ENCODE results near the gene CHML. TPM values are rescaled to one million over a fixed set of nuclear protein-coding genes. Genes with fewer than 3 reads are reported as not detected.
A peak's percentile ranks its signal among the peaks of the same experiment; 100 is the strongest.

The CHML gene
- total and polyA plus RNA-seq, 8 donors = 0.68 to 6.3 (median 3.2) TPM

DNA sequence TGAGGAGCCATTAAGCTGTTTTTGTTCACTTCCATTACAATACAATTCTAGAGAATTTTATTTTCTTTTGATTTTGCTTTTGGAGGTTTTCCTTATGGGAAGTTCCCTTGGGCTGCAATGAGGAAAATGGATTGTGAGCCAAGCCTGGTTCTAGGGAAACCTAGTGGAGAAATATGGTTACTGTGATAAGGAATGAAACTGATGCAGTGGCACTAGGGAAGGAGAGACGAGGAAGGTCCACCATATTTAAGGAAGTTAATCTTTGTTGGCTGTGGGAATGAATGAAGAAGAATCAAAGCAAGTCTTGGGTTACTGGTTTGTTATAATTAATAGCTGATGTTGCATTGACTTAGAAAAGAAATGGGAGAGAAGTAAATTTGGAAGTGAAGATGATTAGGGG lies 28.4 kb downstream of the CHML start:
- Histone ChIP-seq H3K36me3 (no peaks in the 10 kb centered on the region), H3K27me3 (no peaks in the 10 kb centered on the region), H3K27ac (peak overlapping the region in 1 of 4 donors; percentile 22), H3K4me1 (peaks cover 9 to 40% (median 9%) of the 10 kb centered on the region in 3 donors), H3K9me3 (no peaks in the 10 kb centered on the region), H3K4me3 (no peak overlapping the region)
- FAIRE-seq = no peak
- no peak for DNase-seq
- intact Hi-C loops (cut with DNase I) = no loop called here
- TF ChIP-seq, protein P1, sequence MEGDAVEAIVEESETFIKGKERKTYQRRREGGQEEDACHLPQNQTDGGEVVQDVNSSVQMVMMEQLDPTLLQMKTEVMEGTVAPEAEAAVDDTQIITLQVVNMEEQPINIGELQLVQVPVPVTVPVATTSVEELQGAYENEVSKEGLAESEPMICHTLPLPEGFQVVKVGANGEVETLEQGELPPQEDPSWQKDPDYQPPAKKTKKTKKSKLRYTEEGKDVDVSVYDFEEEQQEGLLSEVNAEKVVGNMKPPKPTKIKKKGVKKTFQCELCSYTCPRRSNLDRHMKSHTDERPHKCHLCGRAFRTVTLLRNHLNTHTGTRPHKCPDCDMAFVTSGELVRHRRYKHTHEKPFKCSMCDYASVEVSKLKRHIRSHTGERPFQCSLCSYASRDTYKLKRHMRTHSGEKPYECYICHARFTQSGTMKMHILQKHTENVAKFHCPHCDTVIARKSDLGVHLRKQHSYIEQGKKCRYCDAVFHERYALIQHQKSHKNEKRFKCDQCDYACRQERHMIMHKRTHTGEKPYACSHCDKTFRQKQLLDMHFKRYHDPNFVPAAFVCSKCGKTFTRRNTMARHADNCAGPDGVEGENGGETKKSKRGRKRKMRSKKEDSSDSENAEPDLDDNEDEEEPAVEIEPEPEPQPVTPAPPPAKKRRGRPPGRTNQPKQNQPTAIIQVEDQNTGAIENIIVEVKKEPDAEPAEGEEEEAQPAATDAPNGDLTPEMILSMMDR (IDR thresholded peaks at IDR 0.05) = no peak
- ATAC-seq = no peak
- WGBS, 2 donors = 65 to 89% methylated on average over 1 of the region's 1 CpG

DNA sequence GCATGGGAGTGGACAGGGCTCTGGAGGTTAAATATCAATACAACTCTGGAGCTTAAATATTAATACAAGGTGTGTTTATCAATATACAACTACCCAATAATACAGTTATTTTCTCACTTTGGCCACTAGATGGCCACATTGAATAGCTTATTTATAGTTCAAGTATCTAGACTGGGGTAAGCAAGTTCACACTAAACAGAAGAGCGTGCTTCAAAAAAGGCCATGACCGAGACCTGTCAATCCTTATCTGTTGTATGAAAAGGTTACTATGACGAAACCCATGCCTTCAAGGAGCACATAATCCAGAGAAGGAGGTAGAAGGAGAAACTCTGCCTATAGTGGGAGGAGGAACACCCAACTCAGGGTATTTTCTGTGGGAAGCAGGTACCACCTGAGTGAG lies 29.1 kb downstream of the CHML start:
- ATAC-seq (peak; percentile 82 to 87 (median 85)), FAIRE-seq (no peak), DNase-seq (no peak)
- Histone ChIP-seq H3K4me3 (no peak overlapping the region), H3K27me3 (no peaks in the 10 kb centered on the region), H3K36me3 (no peaks in the 10 kb centered on the region), H3K27ac (peak overlapping the region in 1 of 4 donors; percentile 22), H3K9me3 (no peaks in the 10 kb centered on the region), H3K4me1 (peaks cover 9 to 39% (median 9%) of the 10 kb centered on the region in 3 donors)
- WGBS, 2 donors = 2% methylated on average over 3 of the region's 3 CpGs
- intact Hi-C loops (cut with DNase I) = no loop called here
- TF ChIP-seq, protein P1 (IDR thresholded peaks at IDR 0.05) = peak; percentile 28 to 68 (median 63)

DNA sequence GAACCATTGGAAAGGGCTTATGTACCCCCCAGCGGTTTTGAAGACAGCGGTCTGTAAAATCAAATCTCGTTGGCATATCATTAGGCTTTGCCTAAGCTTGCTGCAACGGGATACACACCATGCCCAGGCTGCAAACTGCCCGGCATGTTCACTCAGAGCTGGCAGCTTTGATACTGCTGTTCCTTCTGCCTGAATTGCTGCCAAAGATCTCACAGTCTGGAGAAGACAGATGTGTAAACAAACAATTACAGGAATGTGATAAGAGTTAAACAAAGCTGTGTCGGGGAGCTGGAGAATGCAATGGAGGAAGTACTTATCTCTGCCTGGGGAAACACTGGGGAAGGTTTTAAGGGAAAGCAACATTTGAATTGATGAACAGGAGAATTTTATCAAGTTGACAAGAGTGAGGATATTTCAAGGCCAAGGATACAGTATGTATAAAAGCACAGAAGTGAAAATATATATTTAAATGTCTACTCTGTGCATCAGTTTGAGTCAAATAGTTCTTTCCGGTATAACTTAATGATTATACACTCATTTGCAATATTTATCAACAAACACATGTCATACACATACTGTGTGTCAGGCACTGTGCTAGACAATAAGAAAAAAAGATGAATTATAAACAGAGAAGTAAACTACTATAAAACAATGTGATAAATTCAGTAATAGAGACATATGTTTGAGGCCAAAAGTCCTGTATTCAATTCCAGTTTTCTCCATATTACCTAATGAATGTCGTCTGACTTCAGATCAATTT lies 29.9 kb downstream of the CHML start:
- no peak for FAIRE-seq
- Histone ChIP-seq H3K4me1 (peaks cover 9 to 34% (median 9%) of the 10 kb centered on the region in 3 donors), H3K36me3 (no peaks in the 10 kb centered on the region), H3K9me3 (no peaks in the 10 kb centered on the region), H3K27ac (no peak overlapping the region), H3K27me3 (no peaks in the 10 kb centered on the region), H3K4me3 (no peak overlapping the region)
- intact Hi-C loops (cut with DNase I) = no loop called here
- peak in 3 of 6 donors; percentile 38 to 70 (median 48) for DNase-seq
- TF ChIP-seq, protein P1 (IDR thresholded peaks at IDR 0.05) = no peak
- WGBS, 2 donors = 9 to 10% methylated on average over 8 of the region's 8 CpGs
- peak; percentile 67 to 85 (median 83) for ATAC-seq

DNA sequence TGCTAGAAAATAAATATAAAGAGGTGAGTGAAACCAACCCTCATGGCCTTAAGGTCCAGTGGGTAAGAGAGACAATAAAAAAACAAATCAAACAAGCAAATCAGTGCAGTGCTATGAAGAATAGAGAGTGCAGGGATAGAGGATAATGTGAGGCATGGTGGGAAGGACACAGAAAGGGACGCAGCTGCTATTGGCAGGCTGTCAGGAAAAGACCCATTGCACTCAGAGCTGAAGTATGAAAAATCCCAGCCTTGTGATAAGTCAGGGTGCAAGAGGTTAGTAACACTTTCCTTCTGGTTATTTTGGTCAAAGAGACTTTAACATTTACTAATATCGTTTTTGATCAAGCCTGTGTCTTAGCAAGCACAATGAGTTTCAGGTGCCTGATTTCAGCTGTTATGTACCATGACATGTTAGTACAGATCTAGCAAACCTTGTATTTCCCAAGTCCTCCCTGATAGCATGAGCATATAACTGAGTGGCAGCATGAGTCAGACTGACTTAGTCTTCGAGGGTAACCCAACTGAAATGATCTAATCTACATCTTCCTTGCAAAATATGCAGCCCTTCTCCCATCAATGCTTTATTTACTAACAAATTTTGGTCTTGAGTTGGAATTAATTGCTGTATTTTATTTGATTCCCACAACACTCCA lies 31.7 kb downstream of the CHML start:
- H3K36me3 ChIP-seq = no peaks in the 10 kb centered on the region
- H3K9me3 ChIP-seq = no peaks in the 10 kb centered on the region
- ATAC-seq = no peak
- WGBS, 2 donors = 30 to 43% methylated on average over 3 of the region's 3 CpGs
- no peak for FAIRE-seq
- no peak overlapping the region for H3K27ac ChIP-seq
- no peak for DNase-seq
- H3K27me3 ChIP-seq = no peaks in the 10 kb centered on the region
- H3K4me3 ChIP-seq = no peak overlapping the region
- TF ChIP-seq, protein P1 (IDR thresholded peaks at IDR 0.05) = no peak
- H3K4me1 ChIP-seq = peaks cover 9 to 23% (median 9%) of the 10 kb centered on the region in 3 donors
- intact Hi-C loops (cut with DNase I) = no loop called here

DNA sequence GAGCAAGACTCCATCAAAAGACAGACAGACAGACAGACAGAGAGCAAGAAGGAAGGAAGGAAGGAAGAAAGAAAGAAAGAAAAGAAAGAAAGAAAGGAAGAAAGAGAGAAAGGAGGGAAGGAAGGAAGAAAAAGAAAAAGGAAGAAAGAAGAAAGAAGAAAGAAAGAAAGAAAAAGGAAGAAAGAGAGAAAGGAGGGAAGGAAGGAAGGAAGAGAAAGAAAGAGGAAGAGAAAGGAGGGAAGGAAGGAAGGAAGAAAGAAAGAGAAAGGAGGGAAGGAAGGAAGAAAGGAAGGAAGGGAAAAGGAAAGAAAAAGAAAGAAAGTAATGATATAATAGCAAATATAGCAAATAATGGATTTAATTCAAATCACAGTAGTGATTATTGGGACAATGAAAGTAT lies 32.7 kb downstream of the CHML start:
- FAIRE-seq = no peak

More for the DNA sequence above, 32.7 kb downstream of the CHML start:
- no peak for ATAC-seq
- Histone ChIP-seq H3K36me3 (no peaks in the 10 kb centered on the region), H3K27ac (no peak overlapping the region), H3K4me3 (no peak overlapping the region), H3K4me1 (peaks cover 9 to 23% (median 9%) of the 10 kb centered on the region in 3 donors), H3K9me3 (no peaks in the 10 kb centered on the region), H3K27me3 (no peaks in the 10 kb centered on the region)
- TF ChIP-seq, protein P1 (IDR thresholded peaks at IDR 0.05) = no peak
- intact Hi-C loops (cut with DNase I) = no loop called here
- no peak for DNase-seq

Data from pancreas (tissue), 10 donors.